Natural killer cell (primary cell): ENCODE results near the gene ZMYND19. TPM values are rescaled to one million over a fixed set of nuclear protein-coding genes. Genes with fewer than 3 reads are reported as not detected.

Experiments used
- ATAC-seq, 3 donors: fragments of 150-1000 bp in 2 of 3; fragments of 200-7000 bp in 1 of 3; cut with Tn5 transposase; 1 replicate in 1 of 3; 2 replicates in 2 of 3; pipeline ENCODE4 v1.10.0; 2021; ENCODE audit warnings: mild to moderate bottlenecking in 2 of 3, moderate library complexity in 2 of 3
- DNase-seq, 2 donors: peaks; one replicate each; pipeline versions ENCODE4 v3.0.0 to v3.0.0-alpha.2; 2013 to 2021; ENCODE audit warnings: mixed read lengths in 1 of 2
- H3K27ac ChIP-seq: one replicate; pipeline ENCODE4 v1.5.1; 2013; ENCODE audit warnings: mild to moderate bottlenecking, low read length
- H3K27me3 ChIP-seq: one replicate; pipeline ENCODE4 v1.6.1; 2013; ENCODE audit warnings: low read length; ENCODE audit not compliant: control insufficient read depth, insufficient read depth
- H3K36me3 ChIP-seq: one replicate; pipeline ENCODE4 v1.6.1; 2013; ENCODE audit warnings: low read length; ENCODE audit not compliant: control insufficient read depth, insufficient read depth
- H3K4me1 ChIP-seq: one replicate; pipeline ENCODE4 v1.6.1; 2013; ENCODE audit warnings: low read length; ENCODE audit not compliant: control insufficient read depth, insufficient read depth
- H3K4me3 ChIP-seq: one replicate; pipeline ENCODE4 v1.5.1; 2013; ENCODE audit warnings: low read length
- H3K9me3 ChIP-seq: one replicate; pipeline ENCODE4 v1.6.1; 2013; ENCODE audit warnings: low read length; ENCODE audit not compliant: control insufficient read depth, insufficient read depth
- H3K27ac Mint-ChIP-seq, 2 donors: one replicate each; pipeline ENCODE4 v1.8.0; 2022; ENCODE audit warnings: mild to moderate bottlenecking in 2 of 2, mixed read lengths in 2 of 2, moderate library complexity in 1 of 2
- H3K27me3 Mint-ChIP-seq, 2 donors: one replicate each; pipeline ENCODE4 v1.8.0; 2022; ENCODE audit warnings: low read depth in 2 of 2, mixed read lengths in 2 of 2
- H3K36me3 Mint-ChIP-seq: one replicate; pipeline ENCODE4 v1.8.0; 2022; ENCODE audit warnings: mixed read lengths
- H3K4me1 Mint-ChIP-seq, 2 donors: one replicate each; pipeline ENCODE4 v1.8.0; 2022; ENCODE audit warnings: mixed read lengths in 2 of 2
- H3K4me3 Mint-ChIP-seq: one replicate; pipeline ENCODE4 v1.8.0; 2022; ENCODE audit warnings: mild to moderate bottlenecking, moderate library complexity, mixed read lengths
- H3K9me3 Mint-ChIP-seq, 2 donors: one replicate each; pipeline ENCODE4 v1.8.0; 2022; ENCODE audit warnings: mixed read lengths in 2 of 2
- WGBS: methylation state at CpG from one replicate; pipeline ENCODE4 v1.1.7; 2013; ENCODE audit warnings: missing lambda C conversion rate; ENCODE audit not compliant: insufficient coverage; 5-methylcytosine and 5-hydroxymethylcytosine counted together
- intact Hi-C: fragments of 100-400 bp; cut with micrococcal nuclease; formaldehyde crosslinking; loops from one replicate; pipeline ENCODE4 v1.14.2; 2022
- total RNA-seq, 4 donors: library from RNA; stranded (reverse); fragments of 120-200 nt in 1 of 4; gene quantifications; one replicate each; pipeline versions ENCODE4 v1.2.3 to v1.2.4, GENCODE V29; 2013 to 2022
- TF ChIP-seq, protein P1 (sequence below): fragments of 200-600 bp; IDR thresholded peaks from one replicate; pipeline ENCODE4 v1.8.0; 2022; ENCODE audit warnings: antibody characterized with exemption

ZMYND19 gene
- total RNA-seq, 3 donors from 2014 or later (not counting 1 experiment from before 2014, with no cell fraction given) = 6.5 to 18.8 (median 16.3) TPM

DNA sequence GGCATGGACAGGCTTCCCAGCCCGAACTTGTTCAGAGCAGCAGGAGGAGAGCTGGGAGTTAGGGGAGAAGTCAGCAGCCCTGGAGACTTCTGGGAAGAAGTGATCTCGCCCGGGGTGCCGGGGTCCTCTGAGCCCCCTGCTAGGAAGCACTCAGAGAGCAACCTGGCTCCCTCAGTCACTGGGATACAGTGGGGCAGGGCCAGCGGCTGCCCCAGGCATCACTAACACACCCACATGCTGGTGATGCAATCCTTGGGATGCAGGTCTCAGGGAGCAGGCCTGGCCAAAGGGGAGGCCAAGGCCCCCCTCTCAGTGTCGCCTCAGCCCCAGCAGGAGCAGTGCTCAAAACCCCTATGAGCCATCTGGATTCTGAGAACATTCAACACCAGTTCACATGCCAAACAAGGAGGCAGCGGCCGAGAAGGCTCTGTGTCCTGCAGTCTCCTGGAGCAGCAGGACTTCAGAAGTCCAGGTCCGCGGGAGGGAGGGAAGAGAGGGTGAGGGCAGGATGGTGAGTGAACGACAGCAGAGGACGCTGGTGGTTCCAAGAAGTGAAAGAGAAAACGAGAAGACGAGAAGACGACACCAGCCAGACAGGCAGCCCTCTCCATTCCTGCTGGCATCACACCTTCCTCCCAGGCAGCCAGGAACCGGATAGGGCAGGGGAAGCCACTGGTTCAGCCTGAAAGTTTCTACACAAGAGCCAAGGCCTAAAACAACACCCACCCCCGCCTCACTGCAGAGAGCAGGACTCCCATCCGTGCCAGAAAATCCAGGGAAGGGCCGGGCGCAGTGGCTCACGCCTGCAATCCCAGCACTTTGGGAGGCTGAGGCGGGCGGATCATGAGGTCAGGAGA is 42.4 kb downstream of the ZMYND19 start:
- Mint-ChIP-seq H3K27me3 (no peaks in the 10 kb centered on the region), H3K9me3 (no peaks in the 10 kb centered on the region), H3K36me3 (no peaks in the 10 kb centered on the region), H3K27ac (no peak overlapping the region), H3K4me3 (no peak overlapping the region), H3K4me1 (peaks cover 13 to 14% of the 10 kb centered on the region in 2 donors)
- Histone ChIP-seq H3K27me3 (no peaks in the 10 kb centered on the region), H3K4me1 (peaks cover 16% of the 10 kb centered on the region), H3K4me3 (no peak overlapping the region), H3K36me3 (no peaks in the 10 kb centered on the region), H3K9me3 (no peaks in the 10 kb centered on the region), H3K27ac (no peak overlapping the region)
- intact Hi-C loops = no loop called here
- WGBS = 93% methylated on average over 21 of the region's 23 CpGs
- DNase-seq = no peak
- TF ChIP-seq, protein P1, sequence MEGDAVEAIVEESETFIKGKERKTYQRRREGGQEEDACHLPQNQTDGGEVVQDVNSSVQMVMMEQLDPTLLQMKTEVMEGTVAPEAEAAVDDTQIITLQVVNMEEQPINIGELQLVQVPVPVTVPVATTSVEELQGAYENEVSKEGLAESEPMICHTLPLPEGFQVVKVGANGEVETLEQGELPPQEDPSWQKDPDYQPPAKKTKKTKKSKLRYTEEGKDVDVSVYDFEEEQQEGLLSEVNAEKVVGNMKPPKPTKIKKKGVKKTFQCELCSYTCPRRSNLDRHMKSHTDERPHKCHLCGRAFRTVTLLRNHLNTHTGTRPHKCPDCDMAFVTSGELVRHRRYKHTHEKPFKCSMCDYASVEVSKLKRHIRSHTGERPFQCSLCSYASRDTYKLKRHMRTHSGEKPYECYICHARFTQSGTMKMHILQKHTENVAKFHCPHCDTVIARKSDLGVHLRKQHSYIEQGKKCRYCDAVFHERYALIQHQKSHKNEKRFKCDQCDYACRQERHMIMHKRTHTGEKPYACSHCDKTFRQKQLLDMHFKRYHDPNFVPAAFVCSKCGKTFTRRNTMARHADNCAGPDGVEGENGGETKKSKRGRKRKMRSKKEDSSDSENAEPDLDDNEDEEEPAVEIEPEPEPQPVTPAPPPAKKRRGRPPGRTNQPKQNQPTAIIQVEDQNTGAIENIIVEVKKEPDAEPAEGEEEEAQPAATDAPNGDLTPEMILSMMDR = no peak
- ATAC-seq = no peak

DNA sequence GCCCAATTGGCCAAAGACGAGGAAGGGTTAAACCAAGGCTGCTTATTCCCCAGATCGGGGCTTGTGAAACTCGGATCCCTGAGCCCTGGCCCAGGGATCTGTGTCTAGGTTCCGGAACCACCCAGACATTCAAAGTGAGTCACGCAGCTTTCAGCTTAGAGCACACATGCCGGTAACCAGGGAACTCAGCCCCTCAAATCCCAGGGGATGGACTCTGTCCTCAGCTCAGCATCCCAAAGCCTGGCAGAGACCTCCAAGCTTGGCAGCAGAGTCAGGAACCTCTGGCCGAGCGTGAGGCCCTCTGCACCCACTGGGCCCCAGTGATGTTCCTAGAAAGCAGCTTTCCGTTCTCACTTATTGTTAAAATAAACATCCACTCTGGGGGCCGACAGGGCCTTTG is 45.2 kb downstream of the ZMYND19 start:
- Mint-ChIP-seq H3K27me3 (no peaks in the 10 kb centered on the region), H3K9me3 (no peaks in the 10 kb centered on the region), H3K36me3 (no peaks in the 10 kb centered on the region), H3K4me1 (peaks cover 4% of the 10 kb centered on the region in 2 donors), H3K4me3 (no peak overlapping the region), H3K27ac (no peak overlapping the region)
- TF ChIP-seq, protein P1 = no peak
- intact Hi-C loops = no loop called here
- no peaks in the 10 kb centered on the region for H3K36me3 ChIP-seq
- 94% methylated on average over 9 of the region's 10 CpGs for WGBS
- DNase-seq (no peak), ATAC-seq (no peak)
- no peaks in the 10 kb centered on the region for H3K27me3 ChIP-seq
- no peak overlapping the region for H3K27ac ChIP-seq
- no peak overlapping the region for H3K4me3 ChIP-seq
- no peaks in the 10 kb centered on the region for H3K9me3 ChIP-seq
- peaks cover 6% of the 10 kb centered on the region for H3K4me1 ChIP-seq

DNA sequence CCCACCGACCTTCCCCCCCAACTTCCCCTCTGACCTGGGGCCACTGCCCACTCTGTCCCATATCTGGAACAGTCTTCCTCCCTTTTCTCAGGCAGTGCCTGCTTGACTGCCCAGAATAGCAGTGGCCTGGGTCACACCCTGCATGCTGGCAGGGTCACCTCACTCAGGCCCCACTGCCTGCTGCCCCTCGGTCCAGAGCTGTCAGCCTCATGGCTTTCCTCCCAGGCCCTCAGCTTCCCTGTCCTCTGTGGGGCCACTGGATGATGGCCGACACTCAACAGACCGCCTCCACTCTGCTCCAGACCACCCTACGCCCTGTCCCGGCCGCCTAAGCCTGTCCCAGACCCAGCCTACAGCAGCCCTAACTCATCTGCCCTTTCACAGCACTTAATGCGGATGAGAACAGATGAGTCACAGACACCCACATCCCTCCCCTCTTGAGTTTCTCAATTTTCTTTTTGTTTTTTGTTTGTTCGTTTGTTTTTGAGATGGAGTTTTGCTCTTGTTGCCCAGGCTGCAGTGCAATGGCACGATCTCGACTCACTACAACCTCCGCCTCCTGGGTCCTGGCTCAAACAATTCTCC is 46.0 kb downstream of the ZMYND19 start:
- 87% methylated on average over 12 of the region's 12 CpGs for WGBS
- H3K4me3 ChIP-seq = no peak overlapping the region
- H3K9me3 ChIP-seq = no peaks in the 10 kb centered on the region
- no peaks in the 10 kb centered on the region for H3K36me3 ChIP-seq
- Mint-ChIP-seq H3K4me3 (no peak overlapping the region), H3K4me1 (no peaks in the 10 kb centered on the region), H3K27me3 (no peaks in the 10 kb centered on the region), H3K9me3 (no peaks in the 10 kb centered on the region), H3K27ac (no peak overlapping the region), H3K36me3 (no peaks in the 10 kb centered on the region)
- TF ChIP-seq, protein P1 = no peak
- ATAC-seq = no peak
- H3K27ac ChIP-seq = no peak overlapping the region
- H3K4me1 ChIP-seq = no peaks in the 10 kb centered on the region
- DNase-seq = no peak
- intact Hi-C loops = no loop called here
- no peaks in the 10 kb centered on the region for H3K27me3 ChIP-seq
